HCT116 (cell line): Measurements from ENCODE around the gene RAP2A. TPM values are rescaled to one million over a fixed set of nuclear protein-coding genes. Genes with fewer than 3 reads are reported as not detected.

Experiments
- ATAC-seq: fragments of 200-7000 bp; cut with Tn5 transposase; 2 replicates; pipeline ENCODE4 v1.9.1; 2020; ENCODE audit warnings: mild to moderate bottlenecking, moderate library complexity
- BruUV-seq: library from RNA; stranded (reverse); fragments of 400-500 nt; replicated peaks from 2 replicates; lab custom pipeline; 2021; lab: Mats Ljungman, UMichigan
- CTCF ChIA-PET: fragments of 300-600 bp; sonication (Branson Sonifier 250); formaldehyde crosslinking; loops from one replicate; lab custom pipeline; 2021; ENCODE audit warnings: antibody characterized with exemption; lab: Charles Lee
- POLR2A ChIA-PET: fragments of 300-600, 350-600 bp; sonication (Branson Sonifier 250); formaldehyde crosslinking; loops from one replicate; lab custom pipeline; 2021; ENCODE audit warnings: antibody characterized with exemption; lab: Charles Lee
- RAD21 ChIA-PET, 2 experiments: fragments of 300-600 bp; sonication (Branson Sonifier 250); formaldehyde crosslinking; loops; one replicate each; lab custom pipeline; 2023; ENCODE audit warnings: low total read pairs in 2 of 2; ENCODE audit not compliant: uncharacterized antibody in 2 of 2, unreplicated experiment in 2 of 2, low non-redundant PET in 1 of 2; lab: Charles Lee
- DNase-seq: peaks from one replicate; pipeline ENCODE4 v3.0.0-alpha.2; 2010; ENCODE audit warnings: low read depth, low spot score
- H2AFZ ChIP-seq: fragments of 200-600 bp; shearing (Covaris generic), sonication (generic); 2 replicates; pipeline ENCODE4 v1.6.1; 2017; ENCODE audit warnings: low read depth, mixed run types, mixed read lengths, antibody characterized with exemption, low read length; ENCODE audit not compliant: poor library complexity, severe bottlenecking
- H3K27ac ChIP-seq: 2 replicates; pipeline ENCODE4 v1.5.1; 2012; ENCODE audit warnings: low read depth, low read length
- H3K27me3 ChIP-seq: fragments of 200-600 bp; sonication (generic); 2 replicates; pipeline ENCODE4 v1.6.1; 2016; ENCODE audit warnings: mixed run types, low read length, mixed read lengths; ENCODE audit not compliant: insufficient read depth
- H3K36me3 ChIP-seq, 2 experiments: fragments of 200-500 bp in 1 of 2; fragments of 200-600 bp in 1 of 2; sonication (Bioruptor generic) in 1 of 2; sonication (generic) in 1 of 2; 2 replicates each; pipeline versions ENCODE4 v1.5.1 to v1.6.1; 2014 to 2016; ENCODE audit warnings: low read length in 2 of 2, inconsistent platforms in 1 of 2, mixed read lengths in 1 of 2, mixed run types in 1 of 2; ENCODE audit not compliant: insufficient read depth in 2 of 2, control insufficient read depth in 1 of 2
- H3K4me1 ChIP-seq, 2 experiments: fragments of 200-600 bp in 1 of 2; sonication (generic) in 1 of 2; 2 replicates each; pipeline versions ENCODE4 v1.5.1 to v1.6.1; 2012 to 2017; ENCODE audit warnings: low read length in 2 of 2, inconsistent platforms in 1 of 2, mild to moderate bottlenecking in 1 of 2, mixed read lengths in 1 of 2, mixed run types in 1 of 2, moderate library complexity in 1 of 2; ENCODE audit not compliant: insufficient read depth in 2 of 2, control insufficient read depth in 1 of 2
- H3K4me2 ChIP-seq: fragments of 200-600 bp; sonication (generic); 2 replicates; pipeline ENCODE4 v1.6.1; 2017; ENCODE audit warnings: mixed run types, low read length, mixed read lengths
- H3K4me3 ChIP-seq, 2 experiments: fragments of 200-600 bp in 1 of 2; sonication (generic) in 1 of 2; replicated peaks in 1 of 2; 2 replicates each; pipeline ENCODE4 v1.5.1; 2011 to 2016; ENCODE audit warnings: low read length in 2 of 2, control low read depth in 1 of 2, low read depth in 1 of 2, mild to moderate bottlenecking in 1 of 2, mixed read lengths in 1 of 2, mixed run types in 1 of 2
- H3K79me2 ChIP-seq: fragments of 200-600 bp; sonication (generic); 2 replicates; pipeline ENCODE4 v1.6.1; 2017; ENCODE audit warnings: mild to moderate bottlenecking, mixed run types, low read length, moderate library complexity, mixed read lengths; ENCODE audit not compliant: insufficient read depth
- H3K9ac ChIP-seq: fragments of 200-600 bp; sonication (generic); 2 replicates; pipeline ENCODE4 v1.6.1; 2016; ENCODE audit warnings: low read length, mixed read lengths
- H3K9me2 ChIP-seq: fragments of 200-600 bp; sonication (generic), shearing (Covaris generic); 2 replicates; pipeline ENCODE4 v1.6.1; 2017; ENCODE audit warnings: mixed run types, mild to moderate bottlenecking, moderate library complexity; ENCODE audit not compliant: insufficient read depth
- H3K9me3 ChIP-seq, 2 experiments: fragments of 200-500 bp in 1 of 2; fragments of 200-600 bp in 1 of 2; sonication (Bioruptor generic) in 1 of 2; sonication (generic) in 1 of 2; 2 replicates each; pipeline ENCODE4 v1.6.1; 2014 to 2017; ENCODE audit warnings: low read length in 2 of 2, mixed read lengths in 2 of 2, inconsistent platforms in 1 of 2, low read depth in 1 of 2, mild to moderate bottlenecking in 1 of 2, mixed run types in 1 of 2, moderate library complexity in 1 of 2; ENCODE audit not compliant: control insufficient read depth in 1 of 2, insufficient read depth in 1 of 2
- H4K20me1 ChIP-seq: fragments of 200-600 bp; sonication (generic), shearing (Covaris generic); 2 replicates; pipeline ENCODE4 v1.6.1; 2017; ENCODE audit warnings: mixed run types, mild to moderate bottlenecking, moderate library complexity; ENCODE audit not compliant: insufficient read depth
- CBX3 ChIP-seq: IDR thresholded peaks from 2 replicates; pipeline ENCODE4 v1.6.1; 2012; ENCODE audit warnings: low read depth
- CEBPB ChIP-seq: IDR thresholded peaks from 2 replicates; pipeline ENCODE4 v1.6.1; 2012; ENCODE audit warnings: low read depth
- CTCF ChIP-seq, 3 experiments: fragments of 200-600 bp in 1 of 3; sonication (generic) in 1 of 3; IDR thresholded peaks in 2 of 3; conservative IDR thresholded peaks in 1 of 3; 2 replicates each; pipeline ENCODE4 v1.5.1; 2012 to 2017; ENCODE audit warnings: low read depth in 2 of 3, low read length in 2 of 3, antibody characterized with exemption in 1 of 3, borderline replicate concordance in 1 of 3, control low read depth in 1 of 3, mild to moderate bottlenecking in 1 of 3, mixed read lengths in 1 of 3, mixed run types in 1 of 3, moderate library complexity in 1 of 3; ENCODE audit not compliant: insufficient read depth in 1 of 3
- FOSL1 ChIP-seq: IDR thresholded peaks from 2 replicates; pipeline ENCODE4 v1.6.1; 2012; ENCODE audit warnings: low read depth
- POLR2A ChIP-seq: IDR thresholded peaks from 2 replicates; pipeline ENCODE4 v1.7.0; 2011; ENCODE audit warnings: borderline replicate concordance; ENCODE audit not compliant: insufficient read depth, insufficient read length; ENCODE audit errors: extremely low read depth
- POLR2AphosphoS5 ChIP-seq: IDR thresholded peaks from 2 replicates; pipeline ENCODE4 v1.6.1; 2011; ENCODE audit warnings: mild to moderate bottlenecking, low read depth, low read length, moderate library complexity
- RAD21 ChIP-seq: IDR thresholded peaks from 2 replicates; pipeline ENCODE4 v1.6.1; 2012; ENCODE audit warnings: low read depth, mild to moderate bottlenecking
- SIN3A ChIP-seq: IDR thresholded peaks from 2 replicates; pipeline ENCODE4 v1.6.1; 2012; ENCODE audit warnings: low read depth
- SP1 ChIP-seq: IDR thresholded peaks from 2 replicates; pipeline ENCODE4 v1.6.1; 2012; ENCODE audit warnings: low read depth
- SRF ChIP-seq: IDR thresholded peaks from 2 replicates; pipeline ENCODE4 v1.6.1; 2012; ENCODE audit warnings: low read depth
- TCF7L2 ChIP-seq: IDR thresholded peaks from 2 replicates; pipeline ENCODE4 v1.7.0; 2011; ENCODE audit warnings: borderline replicate concordance, inconsistent platforms; ENCODE audit not compliant: insufficient read depth, insufficient read length; ENCODE audit errors: extremely low read depth
- ZNF274 ChIP-seq: fragments of 200-500 bp; sonication (Bioruptor generic); IDR thresholded peaks from 2 replicates; pipeline ENCODE4 v1.6.1; 2014; ENCODE audit warnings: mild to moderate bottlenecking, low read depth, low read length, inconsistent platforms
- intact Hi-C: fragments of 100-400 bp; cut with micrococcal nuclease; formaldehyde crosslinking; loops from 2 replicates; pipeline ENCODE4 v1.10.0; 2022
- total RNA-seq: library from RNA; stranded (reverse); gene quantifications from one replicate; pipeline ENCODE4 v1.2.1, GENCODE V29; 2021; ENCODE audit not compliant: unreplicated experiment
- TF ChIP-seq, protein P1 (sequence below): IDR thresholded peaks from 2 replicates; pipeline ENCODE4 v1.6.1; 2012; ENCODE audit warnings: low read depth
- TF ChIP-seq, protein P2 (sequence below): IDR thresholded peaks from 2 replicates; pipeline ENCODE4 v1.6.1; 2012

The RAP2A gene
- total RNA-seq, 1 experiment from 2014 or later, result 27.6 TPM

- TF ChIP-seq ZNF274, result no peak
- TF ChIP-seq CEBPB, result no peak
- H3K9me2 ChIP-seq, result no peaks in the 10 kb centered on the region; the same call in 1 of the 2 replicates
- DNase-seq, result no peak
- BruUV-seq, result no TSS peak
- H3K4me1 ChIP-seq, result no peaks in the 10 kb centered on the region
- no peaks in the 10 kb centered on the region for H4K20me1 ChIP-seq
- no peaks in the 10 kb centered on the region for H3K79me2 ChIP-seq
- no peak overlapping the region for H3K27ac ChIP-seq
- intact Hi-C loops, result no loop called here
- RAD21 ChIA-PET, result no interaction called here
- H2AFZ ChIP-seq, result no peak overlapping the region
- no peaks in the 10 kb centered on the region for H3K9me3 ChIP-seq
- H3K4me3 ChIP-seq, result no peak overlapping the region
- H3K27me3 ChIP-seq, result no peaks in the 10 kb centered on the region
- H3K9ac ChIP-seq, result no peak overlapping the region
- CTCF ChIA-PET, result no interaction called here
- no peak overlapping the region for H3K4me2 ChIP-seq
- POLR2A ChIA-PET, result no interaction called here
- ATAC-seq, result no peak
- H3K36me3 ChIP-seq, result no peaks in the 10 kb centered on the region
These were observed 51.4 kb downstream of the RAP2A start for GRCh38 chr13:97485320-97485719.

DNA sequence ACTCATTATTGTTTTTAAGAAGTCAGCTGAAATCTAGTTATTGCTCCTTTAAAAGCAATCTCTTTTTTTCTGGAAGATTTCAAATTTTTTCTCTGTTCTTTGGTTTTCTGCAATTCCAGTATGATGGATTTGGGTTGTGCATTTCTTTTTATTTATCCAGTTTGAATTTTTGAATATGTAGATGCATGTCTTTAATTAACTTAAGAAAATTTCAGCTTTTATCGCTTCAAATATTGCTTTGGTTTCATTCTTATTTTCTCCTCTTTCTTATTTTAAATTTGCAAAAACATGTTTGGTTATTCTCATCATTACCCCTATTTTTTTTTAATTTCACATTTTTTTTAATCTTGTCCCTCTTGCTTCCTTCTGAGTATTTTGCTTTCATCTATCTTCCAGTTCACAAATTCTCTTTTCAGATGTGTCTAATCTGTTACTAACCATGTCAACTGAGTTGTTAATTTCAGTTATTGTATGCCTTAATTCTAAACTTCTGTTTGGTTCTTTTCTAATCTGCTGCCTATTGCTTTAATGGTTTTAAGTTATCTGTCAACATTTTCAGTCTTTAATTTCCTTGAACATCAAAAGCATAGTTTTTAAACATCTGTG is 56.8 kb downstream of the RAP2A start:
- H4K20me1 ChIP-seq, result no peaks in the 10 kb centered on the region
- no TSS peak for BruUV-seq
- TF ChIP-seq RAD21, result no peak
- no peak for TF ChIP-seq SIN3A
- TF ChIP-seq, protein P1, sequence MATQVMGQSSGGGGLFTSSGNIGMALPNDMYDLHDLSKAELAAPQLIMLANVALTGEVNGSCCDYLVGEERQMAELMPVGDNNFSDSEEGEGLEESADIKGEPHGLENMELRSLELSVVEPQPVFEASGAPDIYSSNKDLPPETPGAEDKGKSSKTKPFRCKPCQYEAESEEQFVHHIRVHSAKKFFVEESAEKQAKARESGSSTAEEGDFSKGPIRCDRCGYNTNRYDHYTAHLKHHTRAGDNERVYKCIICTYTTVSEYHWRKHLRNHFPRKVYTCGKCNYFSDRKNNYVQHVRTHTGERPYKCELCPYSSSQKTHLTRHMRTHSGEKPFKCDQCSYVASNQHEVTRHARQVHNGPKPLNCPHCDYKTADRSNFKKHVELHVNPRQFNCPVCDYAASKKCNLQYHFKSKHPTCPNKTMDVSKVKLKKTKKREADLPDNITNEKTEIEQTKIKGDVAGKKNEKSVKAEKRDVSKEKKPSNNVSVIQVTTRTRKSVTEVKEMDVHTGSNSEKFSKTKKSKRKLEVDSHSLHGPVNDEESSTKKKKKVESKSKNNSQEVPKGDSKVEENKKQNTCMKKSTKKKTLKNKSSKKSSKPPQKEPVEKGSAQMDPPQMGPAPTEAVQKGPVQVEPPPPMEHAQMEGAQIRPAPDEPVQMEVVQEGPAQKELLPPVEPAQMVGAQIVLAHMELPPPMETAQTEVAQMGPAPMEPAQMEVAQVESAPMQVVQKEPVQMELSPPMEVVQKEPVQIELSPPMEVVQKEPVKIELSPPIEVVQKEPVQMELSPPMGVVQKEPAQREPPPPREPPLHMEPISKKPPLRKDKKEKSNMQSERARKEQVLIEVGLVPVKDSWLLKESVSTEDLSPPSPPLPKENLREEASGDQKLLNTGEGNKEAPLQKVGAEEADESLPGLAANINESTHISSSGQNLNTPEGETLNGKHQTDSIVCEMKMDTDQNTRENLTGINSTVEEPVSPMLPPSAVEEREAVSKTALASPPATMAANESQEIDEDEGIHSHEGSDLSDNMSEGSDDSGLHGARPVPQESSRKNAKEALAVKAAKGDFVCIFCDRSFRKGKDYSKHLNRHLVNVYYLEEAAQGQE, result no peak
- TF ChIP-seq CBX3, result no peak
- TF ChIP-seq ZNF274, result no peak
- no peak for TF ChIP-seq SP1
- TF ChIP-seq TCF7L2, result no peak
- TF ChIP-seq FOSL1, result no peak
- TF ChIP-seq, protein P2, sequence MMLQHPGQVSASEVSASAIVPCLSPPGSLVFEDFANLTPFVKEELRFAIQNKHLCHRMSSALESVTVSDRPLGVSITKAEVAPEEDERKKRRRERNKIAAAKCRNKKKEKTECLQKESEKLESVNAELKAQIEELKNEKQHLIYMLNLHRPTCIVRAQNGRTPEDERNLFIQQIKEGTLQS, result no peak
- TF ChIP-seq SRF, result no peak
- TF ChIP-seq POLR2A, result no peak
- TF ChIP-seq POLR2AphosphoS5, result no peak
- no peak for TF ChIP-seq CTCF (IDR thresholded peaks at IDR 0.05 in 2 of 3, conservative IDR thresholded peaks at IDR 0.05 in 1 of 3; ENCODE audit: borderline replicate concordance in 1 of 3, insufficient read depth in 1 of 3, low read depth in 2 of 3, low read length in 2 of 3)

More for the DNA sequence above, 56.8 kb downstream of the RAP2A start:
- H3K36me3 ChIP-seq, result no peaks in the 10 kb centered on the region
- H3K27ac ChIP-seq, result no peak overlapping the region
- H3K27me3 ChIP-seq, result no peaks in the 10 kb centered on the region
- POLR2A ChIA-PET, result no interaction called here
- no peak for DNase-seq
- H3K4me3 ChIP-seq, result no peak overlapping the region
- no peak overlapping the region for H2AFZ ChIP-seq
- H3K4me2 ChIP-seq, result no peak overlapping the region
- intact Hi-C loops, result no loop called here
- no peak for ATAC-seq
- H3K9me3 ChIP-seq, result peaks cover 0 to 4% of the 10 kb centered on the region in 2 experiments; a peak in 1 of 4 replicates
- H3K4me1 ChIP-seq, result no peaks in the 10 kb centered on the region
- CTCF ChIA-PET, result no interaction called here
- RAD21 ChIA-PET, result no interaction called here
- H3K79me2 ChIP-seq, result no peaks in the 10 kb centered on the region
- H3K9ac ChIP-seq, result no peak overlapping the region
- no peaks in the 10 kb centered on the region for H3K9me2 ChIP-seq
